NCI-H460 (cell line): ENCODE measurements around the gene WFDC2. TPM values are rescaled to one million over a fixed set of nuclear protein-coding genes. Genes with fewer than 3 reads are reported as not detected.
A peak's percentile ranks its signal among the peaks of the same experiment; 100 is the strongest.

ENCODE experiments used
- DNase-seq: peaks from one replicate; pipeline ENCODE4 v3.0.0-alpha.2; 2016; ENCODE audit warnings: low read depth; ENCODE audit errors: extremely low read depth
- polyA plus RNA-seq: library from polyadenylated mRNA; depleted of rRNA; stranded (reverse); fragments of >200 nt; gene quantifications from 2 replicates; pipeline ENCODE4 v1.2.3, GENCODE V29; 2014; cell fraction: nucleus; rRNA removed
- total RNA-seq: library from RNA; depleted of rRNA; stranded (reverse); fragments of >200 nt; shearing (Covaris generic); gene quantifications from 2 replicates; pipeline ENCODE4 v1.2.3, GENCODE V29; 2014; rRNA removed

WFDC2 gene
- total RNA-seq, result not detected in 2 replicates
- polyA plus RNA-seq, result not detected in 2 replicates

DNA sequence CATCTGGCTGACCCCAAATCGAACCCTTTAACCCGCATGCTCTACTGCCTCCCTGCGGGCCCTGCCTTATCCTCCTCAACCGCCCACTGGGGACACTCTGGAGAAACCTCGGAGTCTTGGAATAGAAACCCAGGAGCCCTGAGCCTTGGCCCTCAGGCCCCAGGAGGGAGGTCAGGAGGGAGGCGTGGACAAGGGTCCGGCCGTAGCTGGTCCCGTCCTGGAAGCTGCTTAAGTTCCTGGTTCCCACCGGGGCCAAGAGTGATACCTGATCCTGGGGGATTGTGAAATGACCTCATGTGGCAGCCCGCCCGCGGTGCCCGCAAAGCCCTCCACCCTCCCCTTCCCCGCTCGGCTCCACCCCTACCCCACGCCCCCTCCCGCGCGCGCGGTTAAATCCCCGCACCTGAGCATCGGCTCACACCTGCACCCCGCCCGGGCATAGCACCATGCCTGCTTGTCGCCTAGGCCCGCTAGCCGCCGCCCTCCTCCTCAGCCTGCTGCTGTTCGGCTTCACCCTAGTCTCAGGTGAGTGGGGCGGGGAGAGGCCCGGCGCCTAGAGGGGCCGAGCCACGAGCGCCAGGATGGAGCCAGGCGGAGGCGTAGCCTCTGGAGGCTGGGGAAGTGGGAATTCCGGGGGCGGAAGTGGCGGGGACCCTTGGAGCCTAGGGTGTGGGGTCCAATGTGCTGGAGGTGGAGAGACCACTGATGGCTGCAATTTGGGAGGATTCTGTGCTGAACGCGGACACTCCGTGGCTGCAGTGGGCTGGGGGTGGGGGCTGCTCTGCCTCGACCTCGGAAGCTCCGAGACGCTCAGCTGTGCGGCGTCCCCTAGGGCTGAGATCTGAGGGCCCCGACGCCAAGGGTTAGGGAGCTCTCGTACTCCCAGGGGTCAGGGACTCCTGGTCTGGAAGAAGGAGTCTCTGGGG, at the start of gene WFDC2:
Gene WFDC2 (plus strand): TSS at position 418 of the 926 bp plus-strand sequence. CDS start 29 bp downstream, at position 447.
- DNase-seq, result no peak

DNA sequence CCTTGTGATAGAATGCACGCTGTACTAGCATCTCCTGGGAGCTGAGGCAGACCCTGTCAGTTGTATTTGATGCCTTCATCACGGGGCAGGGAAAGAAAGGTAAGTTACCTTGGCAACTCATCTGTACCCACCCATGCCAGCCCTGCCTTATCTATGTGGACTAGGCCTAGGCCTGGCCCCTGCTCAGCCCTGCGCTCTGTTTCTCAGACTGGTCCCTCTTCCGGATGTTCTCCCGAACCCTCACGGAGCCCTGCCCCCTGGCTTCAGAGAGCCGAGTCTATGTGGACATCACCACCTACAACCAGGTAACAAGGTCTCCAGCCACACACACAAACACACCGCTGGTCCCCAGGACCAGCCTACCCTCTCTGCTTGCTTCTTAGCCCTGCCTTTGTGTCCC, 49.4 kb upstream of the WFDC2 start:
- no peak for DNase-seq

DNA sequence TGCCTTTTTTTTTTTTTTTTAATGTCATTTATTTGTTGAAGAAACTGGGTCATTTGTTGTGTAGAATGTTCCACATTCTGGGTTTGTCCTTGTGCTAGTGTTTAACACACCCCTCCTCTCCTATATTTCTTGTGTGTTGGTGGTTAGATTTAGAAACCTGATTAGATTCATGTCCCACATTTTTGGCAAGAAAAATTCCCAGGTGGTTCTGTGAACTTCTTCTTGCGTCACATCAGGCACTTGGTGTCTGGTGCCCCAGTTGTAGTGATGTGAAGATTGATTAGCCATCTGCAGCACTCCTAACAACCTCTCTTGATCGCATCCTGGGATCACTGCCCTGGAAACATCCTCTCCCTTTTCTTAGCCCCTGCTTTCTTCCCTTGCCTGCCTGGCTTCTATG, 45.9 kb upstream of the WFDC2 start:
- DNase-seq, result no peak

- DNase-seq, result no peak
These were observed 44.0 kb upstream of the WFDC2 start for GRCh38 chr20:45425561-45425960.

DNA sequence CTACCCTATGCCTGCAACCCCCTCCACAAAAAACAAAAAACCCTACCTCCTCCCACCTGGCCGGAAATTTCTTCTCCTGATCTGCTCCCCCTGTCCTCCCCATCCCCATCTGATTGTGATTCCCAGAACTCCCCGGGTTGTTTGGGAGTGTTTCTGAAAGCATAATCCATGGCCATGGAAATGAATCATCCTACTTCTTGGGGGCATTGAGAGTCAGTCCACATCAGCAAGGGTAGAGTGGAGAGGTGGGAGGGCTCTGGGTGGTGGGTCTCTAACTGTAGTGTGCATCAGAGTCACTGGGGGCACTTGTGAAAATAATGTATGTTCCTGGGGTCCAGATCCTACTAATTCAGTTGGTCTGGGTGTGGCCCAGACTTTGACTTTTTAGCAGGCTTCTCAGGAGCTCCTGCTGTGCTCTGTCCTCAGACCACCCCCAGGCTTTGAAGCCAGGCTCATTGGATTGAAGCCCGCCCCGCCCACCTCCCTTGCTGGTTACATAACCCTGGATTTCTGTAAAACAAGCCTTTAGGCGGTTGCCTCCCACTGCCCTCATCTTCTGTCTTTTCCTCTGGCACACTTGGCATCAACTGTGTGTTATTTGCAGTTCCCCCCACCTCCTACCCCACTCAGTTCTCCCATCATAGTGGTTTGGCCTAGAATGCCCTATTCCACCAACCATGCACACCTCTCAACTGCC, 43.1 kb upstream of the WFDC2 start:
- no peak for DNase-seq

DNA sequence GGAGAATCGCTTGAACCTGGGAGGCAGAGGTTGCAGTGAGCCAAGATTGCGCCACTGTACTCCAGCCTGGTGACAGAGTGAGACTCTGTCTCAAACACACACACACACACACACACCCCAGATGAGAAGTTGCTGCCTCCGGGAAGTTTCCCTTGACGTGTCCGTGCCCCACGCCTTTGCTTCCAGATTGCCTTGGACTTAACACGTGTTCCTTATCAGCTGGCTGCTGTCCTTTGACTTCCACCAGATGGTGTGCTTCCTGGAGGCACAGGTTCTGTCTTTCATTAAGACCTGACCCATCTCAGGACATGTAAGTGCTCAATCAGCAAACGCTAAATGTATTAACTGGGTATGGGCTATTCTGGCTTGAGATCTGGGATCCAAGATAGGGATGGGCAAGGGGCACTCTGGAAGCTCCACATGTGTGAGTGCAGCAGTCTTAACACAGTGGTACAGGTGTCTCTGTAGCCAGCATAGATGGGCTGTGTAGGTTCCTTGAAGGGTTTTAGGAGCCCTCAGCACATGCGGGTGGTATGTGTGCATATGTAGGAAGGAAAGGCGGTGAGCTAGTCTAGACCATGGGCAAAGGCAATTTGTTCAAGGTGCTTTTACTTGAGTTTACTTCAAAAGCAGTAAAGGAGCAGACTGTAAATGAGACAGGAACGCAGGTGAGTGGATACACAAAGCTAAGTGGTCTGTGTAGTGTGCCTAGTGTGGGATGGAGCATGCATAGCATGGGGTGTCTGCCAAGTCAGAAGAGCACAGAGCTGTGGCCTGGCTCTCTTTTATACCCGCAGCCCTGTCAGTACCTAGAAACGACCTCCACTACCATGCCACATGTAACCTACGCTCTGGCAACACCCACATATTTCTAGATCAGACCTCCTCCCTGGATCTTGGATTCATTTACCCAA, 42.1 kb upstream of the WFDC2 start:
- no peak for DNase-seq

- no peak for DNase-seq
These were observed 39.9 kb upstream of the WFDC2 start for GRCh38 chr20:45429618-45430017.

DNA sequence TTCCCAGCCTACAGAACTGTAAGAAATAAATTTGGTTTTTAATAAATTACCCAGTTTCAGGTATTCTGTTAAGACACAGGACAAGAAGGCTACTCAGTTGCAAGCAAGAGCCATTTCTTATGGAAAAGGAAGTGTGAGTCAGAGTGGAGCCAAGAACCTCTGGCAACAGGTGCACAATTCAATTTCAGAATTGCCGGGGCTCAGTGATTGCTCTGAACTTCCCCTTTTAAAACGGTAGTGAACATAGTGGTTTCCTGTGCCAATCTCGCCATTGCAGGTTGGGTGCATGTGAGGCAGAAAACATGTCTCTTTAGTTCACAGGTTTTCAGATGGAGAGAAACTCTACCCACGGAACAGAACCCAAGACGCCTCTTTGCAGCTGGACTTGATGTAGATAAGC, 37.3 kb upstream of the WFDC2 start:
- no peak for DNase-seq

GRCh38 chr20:45433316-45433715, 36.2 kb upstream of the WFDC2 start:
- no peak for DNase-seq

- DNase-seq, result no peak
These were observed 35.6 kb upstream of the WFDC2 start for GRCh38 chr20:45433976-45434375.

DNA sequence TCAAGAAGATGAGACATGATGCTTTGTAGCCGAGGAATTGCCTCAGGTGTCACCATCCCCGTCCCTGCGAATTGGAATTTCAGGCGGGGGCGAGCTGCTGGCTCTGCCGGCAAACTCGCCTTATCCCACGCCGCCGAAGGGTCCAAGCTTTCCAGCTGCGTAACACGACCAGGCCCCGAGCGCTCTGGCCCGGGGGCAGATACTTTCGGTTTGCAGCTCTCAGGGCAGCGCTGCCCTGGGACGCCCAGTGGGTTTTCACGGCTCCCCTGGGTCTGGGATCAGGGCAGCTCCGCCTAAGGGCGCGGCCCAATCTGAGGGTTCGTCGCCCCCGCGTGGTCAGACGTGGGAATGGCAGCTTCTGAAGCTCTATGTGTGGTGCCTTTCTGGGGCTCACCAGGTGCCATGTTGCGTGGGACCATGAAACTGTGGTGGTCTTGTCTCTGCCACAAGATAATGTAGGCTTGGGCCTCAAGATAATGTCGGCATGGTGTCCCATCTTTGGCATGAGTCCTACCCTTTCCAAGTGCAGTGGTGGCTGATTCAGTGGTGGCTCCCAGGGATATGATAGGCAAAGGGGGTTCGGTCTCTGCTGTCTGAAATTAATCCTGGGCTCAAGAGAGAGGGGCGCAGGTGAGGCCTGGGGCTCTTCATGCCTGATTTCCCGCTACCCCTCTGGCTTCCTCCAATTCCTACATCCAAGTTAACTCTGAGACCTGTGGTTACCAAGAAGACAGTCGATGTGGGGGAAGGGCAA, 32.6 kb upstream of the WFDC2 start:
- DNase-seq, result peak; percentile 84

- no peak for DNase-seq
These were observed 29.1 kb upstream of the WFDC2 start for GRCh38 chr20:45440424-45440823.

GRCh38 chr20:45440891-45441685, 28.5 kb upstream of the WFDC2 start:
- no peak for DNase-seq

GRCh38 chr20:45441746-45442145, 27.8 kb upstream of the WFDC2 start:
- no peak for DNase-seq

- DNase-seq, result no peak
These were observed 25.5 kb upstream of the WFDC2 start for GRCh38 chr20:45444050-45444449.

DNA sequence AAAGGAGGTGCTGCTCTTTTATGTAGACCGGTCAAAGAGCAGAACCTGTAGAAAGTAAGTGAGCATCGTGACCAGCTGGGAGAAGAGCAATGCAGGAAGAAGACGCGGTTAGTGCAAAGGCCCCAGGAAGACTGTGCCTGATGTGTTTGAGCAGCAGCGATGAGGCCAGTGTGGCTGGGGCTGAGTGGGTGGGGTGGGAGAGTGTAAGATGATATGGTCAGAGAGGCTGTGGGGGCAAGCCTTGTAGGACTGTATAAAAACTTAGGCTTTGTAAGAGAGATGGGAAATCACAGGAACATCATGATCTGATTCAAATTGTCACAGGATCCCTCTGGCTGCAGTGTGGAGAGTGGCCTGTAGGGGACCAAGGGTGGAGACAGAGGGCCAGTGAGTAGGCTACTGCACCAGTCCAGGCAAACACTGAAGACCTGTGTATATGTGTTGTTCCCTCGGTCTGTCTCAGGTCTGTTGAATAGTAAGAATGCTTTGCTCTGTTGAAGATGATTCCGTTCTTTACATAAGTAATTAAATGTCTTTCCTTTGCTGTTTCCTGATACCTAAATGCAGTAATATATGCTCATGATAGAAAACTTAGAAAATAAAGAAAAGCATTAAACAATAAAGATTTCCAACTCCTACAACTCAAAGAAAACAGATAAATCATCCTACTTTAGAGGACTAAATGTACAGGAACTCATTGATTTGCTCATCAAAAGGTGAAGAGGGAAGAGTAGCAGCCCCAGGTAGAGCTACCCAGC, 23.6 kb upstream of the WFDC2 start:
- DNase-seq, result peak; percentile 49

DNA sequence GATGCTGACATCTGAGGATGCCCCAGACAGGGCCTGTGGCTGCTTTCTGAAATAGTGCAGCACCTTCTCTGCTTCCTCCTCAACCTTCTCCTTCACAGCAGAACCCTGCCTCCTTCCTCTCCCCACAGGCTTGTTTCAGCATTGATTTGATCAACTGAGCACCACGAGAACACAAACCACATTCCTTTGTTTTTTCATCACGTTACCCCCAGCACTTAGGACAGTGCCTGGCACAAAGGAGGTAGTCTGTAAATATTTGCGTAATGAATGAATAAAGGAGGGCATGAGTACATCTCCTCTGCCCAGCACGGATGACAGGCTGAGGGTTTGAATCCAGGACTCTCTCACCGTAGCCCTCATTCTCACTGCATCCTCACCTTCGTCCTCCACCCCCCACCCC, 21.3 kb upstream of the WFDC2 start:
- DNase-seq, result no peak

- DNase-seq, result no peak
These were observed 20.0 kb upstream of the WFDC2 start for GRCh38 chr20:45449528-45449927.
